Measurements from ENCODE around the gene CLDN10.

Gene CLDN10

GRCh38 chr13:95628488-95628887 is 76.0 kb downstream of the CLDN10 start:
- H3K27me3 ChIP-seq (ENCODE audit: control insufficient read depth, insufficient read depth, low read length): no peaks in the 10 kb centered on the region
- H3K4me1 ChIP-seq: no peaks in the 10 kb centered on the region
- H3K27ac ChIP-seq: no peak overlapping the region
- H3K79me2 ChIP-seq: no peaks in the 10 kb centered on the region
- TF ChIP-seq CTCF (IDR thresholded peaks at IDR 0.05): no peak
- no peaks in the 10 kb centered on the region for H3K9me3 ChIP-seq (ENCODE audit: control insufficient read depth, low read length)
- H3K4me3 ChIP-seq (ENCODE audit: low read depth, low read length): no peak overlapping the region
- no peaks in the 10 kb centered on the region for H3K36me3 ChIP-seq (ENCODE audit: control insufficient read depth, insufficient read depth, low read length)
- H3K9ac ChIP-seq: no peak overlapping the region
- H2AFZ ChIP-seq: no peak overlapping the region
- no peak overlapping the region for H3K4me2 ChIP-seq (ENCODE audit: low read length)

- Histone ChIP-seq H3K4me3 (ENCODE audit: low read depth, low read length) (no peak overlapping the region), H2AFZ (no peak overlapping the region), H3K9ac (no peak overlapping the region), H3K4me2 (ENCODE audit: low read length) (no peak overlapping the region), H3K9me3 (ENCODE audit: control insufficient read depth, low read length) (no peaks in the 10 kb centered on the region), H3K36me3 (ENCODE audit: control insufficient read depth, insufficient read depth, low read length) (no peaks in the 10 kb centered on the region), H3K27me3 (ENCODE audit: control insufficient read depth, insufficient read depth, low read length) (no peaks in the 10 kb centered on the region), H3K4me1 (no peaks in the 10 kb centered on the region), H3K79me2 (no peaks in the 10 kb centered on the region), H3K27ac (no peak overlapping the region)
- TF ChIP-seq CTCF (IDR thresholded peaks at IDR 0.05): no peak
Measured at GRCh38 chr13:95629071-95629470, 76.6 kb downstream of the CLDN10 start.
